Spleen (tissue), 7 donors: ENCODE data around the gene XPO6.
"Not testable (repeated sequence)": the region's sequence is repeated elsewhere in the genome, so short reads cannot be mapped to it uniquely, and the experiment has no call there.

Experiments
- CTCF ChIP-seq, 11 experiments: fragments of 200-600 bp in 7 of 11; fragments of 450-650 bp in 4 of 11; sonication (generic) in 4 of 11; IDR thresholded peaks in 8 of 11; conservative IDR thresholded peaks in 3 of 11; 1 replicate in 7 of 11; 2 replicates in 4 of 11; pipeline versions ENCODE4 v1.4.0 to v1.8.0; 2016 to 2021; ENCODE audit warnings: antibody characterized with exemption in 11 of 11, inconsistent platforms in 4 of 11, mild to moderate bottlenecking in 1 of 11
- POLR2A ChIP-seq, 3 donors: fragments of 450-650 bp; IDR thresholded peaks; one replicate each; pipeline ENCODE4 v1.5.1; 2017; ENCODE audit warnings: antibody characterized with exemption in 3 of 3, mild to moderate bottlenecking in 1 of 3
- donor health status: DM: no; HTN: no; CAD: no; lungs with moderate emphysema.
- donor health status: DM: no; HTN: no; CAD: no.
- donor health status: DM: no; HTN: no; CAD: no.

DNA sequence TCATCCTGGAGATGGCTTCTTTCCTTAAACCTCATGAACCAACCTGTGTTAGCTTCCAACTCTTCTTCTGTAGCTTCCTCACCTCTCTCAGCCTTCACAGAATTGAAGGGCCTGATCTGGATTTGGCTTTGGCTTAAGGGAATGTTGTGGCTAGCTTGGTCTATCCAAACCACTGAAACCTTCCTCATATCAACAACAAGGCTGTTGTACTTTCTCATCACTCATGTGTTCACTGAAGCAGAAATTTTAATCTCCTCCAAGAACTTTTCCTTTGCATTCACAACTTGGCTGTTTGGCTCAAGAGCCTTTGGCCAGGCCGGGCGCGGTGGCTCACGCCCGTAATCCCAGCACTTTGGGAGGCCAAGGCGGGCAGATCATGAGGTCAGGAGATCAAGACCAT is 95.9 kb downstream of the XPO6 start:
- TF ChIP-seq CTCF (IDR thresholded peaks at IDR 0.05 in 8 of 11, conservative IDR thresholded peaks at IDR 0.05 in 3 of 11); POLR2A (IDR thresholded peaks at IDR 0.05): not testable (repeated sequence)
